Kidney epithelial cell (primary cell): ENCODE results near the gene PSORS1C1. TPM values are rescaled to one million over a fixed set of nuclear protein-coding genes. Genes with fewer than 3 reads are reported as not detected.

ENCODE experiments used
- DNase-seq: peaks from one replicate; pipeline ENCODE4 v3.0.0-alpha.2; 2010; ENCODE audit warnings: low read depth
- H3K27me3 ChIP-seq: 2 replicates; pipeline ENCODE4 v1.6.0; 2011; ENCODE audit warnings: low read length; ENCODE audit not compliant: control insufficient read depth, insufficient read depth
- H3K36me3 ChIP-seq: 2 replicates; pipeline ENCODE4 v1.5.1; 2011; ENCODE audit warnings: low read length; ENCODE audit not compliant: control insufficient read depth, insufficient read depth
- H3K4me3 ChIP-seq: 2 replicates; pipeline ENCODE4 v1.5.1; 2011; ENCODE audit warnings: low read depth, mild to moderate bottlenecking, control low read depth, low read length
- total RNA-seq: library from RNA; depleted of rRNA; stranded (reverse); fragments of >200 nt; gene quantifications from 2 replicates; pipeline ENCODE4 v1.2.3, GENCODE V29; 2015
- TF ChIP-seq, protein P1 (sequence below): IDR thresholded peaks from 2 replicates; pipeline ENCODE4 v1.5.1; 2011; ENCODE audit warnings: mild to moderate bottlenecking, moderate library complexity, low read length, control low read depth, inconsistent platforms; ENCODE audit not compliant: insufficient read depth, poor library complexity, severe bottlenecking

PSORS1C1 gene
- total RNA-seq, 1 donor from 2014 or later, result 0.38 TPM

DNA sequence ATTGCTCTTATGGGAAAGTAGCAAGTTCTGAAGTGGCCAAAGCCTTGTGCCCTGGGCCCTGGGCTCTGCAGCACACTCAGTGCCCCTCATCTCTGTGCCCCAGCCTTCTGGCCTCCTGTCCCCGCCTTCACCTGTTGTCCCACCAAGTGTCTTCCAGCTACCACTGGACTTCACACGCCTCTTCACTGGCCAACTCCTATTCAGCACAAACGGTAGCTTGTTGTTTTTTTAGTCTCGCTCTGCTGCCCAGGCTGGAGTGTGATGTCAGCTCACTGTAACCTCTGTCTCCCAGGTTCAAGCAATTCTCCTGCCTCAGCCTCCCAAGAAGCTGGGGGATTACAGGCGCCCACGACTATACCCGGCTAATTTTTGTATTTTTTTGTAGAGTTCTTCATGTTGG is 38.2 kb downstream of the PSORS1C1 start:
- TF ChIP-seq, protein P1, sequence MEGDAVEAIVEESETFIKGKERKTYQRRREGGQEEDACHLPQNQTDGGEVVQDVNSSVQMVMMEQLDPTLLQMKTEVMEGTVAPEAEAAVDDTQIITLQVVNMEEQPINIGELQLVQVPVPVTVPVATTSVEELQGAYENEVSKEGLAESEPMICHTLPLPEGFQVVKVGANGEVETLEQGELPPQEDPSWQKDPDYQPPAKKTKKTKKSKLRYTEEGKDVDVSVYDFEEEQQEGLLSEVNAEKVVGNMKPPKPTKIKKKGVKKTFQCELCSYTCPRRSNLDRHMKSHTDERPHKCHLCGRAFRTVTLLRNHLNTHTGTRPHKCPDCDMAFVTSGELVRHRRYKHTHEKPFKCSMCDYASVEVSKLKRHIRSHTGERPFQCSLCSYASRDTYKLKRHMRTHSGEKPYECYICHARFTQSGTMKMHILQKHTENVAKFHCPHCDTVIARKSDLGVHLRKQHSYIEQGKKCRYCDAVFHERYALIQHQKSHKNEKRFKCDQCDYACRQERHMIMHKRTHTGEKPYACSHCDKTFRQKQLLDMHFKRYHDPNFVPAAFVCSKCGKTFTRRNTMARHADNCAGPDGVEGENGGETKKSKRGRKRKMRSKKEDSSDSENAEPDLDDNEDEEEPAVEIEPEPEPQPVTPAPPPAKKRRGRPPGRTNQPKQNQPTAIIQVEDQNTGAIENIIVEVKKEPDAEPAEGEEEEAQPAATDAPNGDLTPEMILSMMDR, result no peak
- Histone ChIP-seq H3K36me3 (peaks cover 1% of the 10 kb centered on the region), H3K4me3 (no peak overlapping the region), H3K27me3 (no peaks in the 10 kb centered on the region)
- no peak for DNase-seq

DNA sequence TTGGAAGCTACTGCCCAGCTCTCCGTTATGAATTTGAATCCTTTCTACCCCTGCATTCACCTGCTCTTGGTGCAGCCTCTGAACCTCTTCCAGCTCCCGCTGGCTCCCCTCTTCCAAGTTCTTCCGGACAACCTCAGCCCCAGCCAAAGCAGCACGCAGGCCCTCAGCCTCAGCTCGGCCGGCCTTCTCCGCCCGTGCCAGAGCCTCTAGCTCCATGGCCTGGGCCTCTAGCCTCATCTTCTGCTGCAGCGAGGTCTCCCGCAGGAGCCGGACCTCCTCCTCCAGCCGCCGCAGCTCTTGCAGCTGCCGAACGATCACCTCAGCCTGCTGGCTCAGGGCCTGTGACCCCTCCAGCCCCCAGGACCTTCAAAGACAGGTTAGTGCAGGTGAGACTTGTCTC is 39.8 kb downstream of the PSORS1C1 start:
- DNase-seq, result no peak
- Histone ChIP-seq H3K36me3 (peaks cover 1% of the 10 kb centered on the region), H3K4me3 (no peak overlapping the region), H3K27me3 (no peaks in the 10 kb centered on the region)
- TF ChIP-seq, protein P1, result no peak

- TF ChIP-seq, protein P1, result no peak
- no peaks in the 10 kb centered on the region for H3K27me3 ChIP-seq
- H3K36me3 ChIP-seq, result no peaks in the 10 kb centered on the region
- H3K4me3 ChIP-seq, result no peak overlapping the region
- DNase-seq, result no peak
Measured at GRCh38 chr6:31156641-31157040, 42.0 kb downstream of the PSORS1C1 start.

GRCh38 chr6:31157513-31158139 is 43.0 kb downstream of the PSORS1C1 start, which contains the start of gene CCHCR1:
Gene CCHCR1 (minus strand): TSS chr6:31157802. CDS start chr6:31157600, 202 bp downstream.
- TF ChIP-seq, protein P1, result no peak
- H3K36me3 ChIP-seq, result no peaks in the 10 kb centered on the region
- DNase-seq, result no peak
- peak within 1 kb of the TSS; percentile 83 for H3K4me3 ChIP-seq
- H3K27me3 ChIP-seq, result no peaks in the 10 kb centered on the region

GRCh38 chr6:31158140-31158862 is 43.7 kb downstream of the PSORS1C1 start, which contains the start of gene TCF19:
Gene TCF19 (plus strand): TSS chr6:31158589. CDS start chr6:31159470, 881 bp downstream.
- Histone ChIP-seq H3K27me3 (no peaks in the 10 kb centered on the region), H3K36me3 (no peaks in the 10 kb centered on the region), H3K4me3 (peak within 1 kb of the TSS; percentile 83)
- TF ChIP-seq, protein P1, result no peak
- peak; percentile 91 for DNase-seq
